GM18505 (cell line): ENCODE results near the gene HCRTR1.

Experiments
- ATAC-seq: cut with Tn5 transposase; IDR thresholded peaks from one replicate; pipeline ENCODE4 v1.9.1; 2021; ENCODE audit not compliant: unreplicated experiment
- POLR2A ChIP-seq: IDR thresholded peaks from 4 replicates; pipeline ENCODE4 v1.6.1; 2011; ENCODE audit warnings: borderline replicate concordance; ENCODE audit not compliant: insufficient read depth, insufficient read length; ENCODE audit errors: extremely low read depth

The HCRTR1 gene

DNA sequence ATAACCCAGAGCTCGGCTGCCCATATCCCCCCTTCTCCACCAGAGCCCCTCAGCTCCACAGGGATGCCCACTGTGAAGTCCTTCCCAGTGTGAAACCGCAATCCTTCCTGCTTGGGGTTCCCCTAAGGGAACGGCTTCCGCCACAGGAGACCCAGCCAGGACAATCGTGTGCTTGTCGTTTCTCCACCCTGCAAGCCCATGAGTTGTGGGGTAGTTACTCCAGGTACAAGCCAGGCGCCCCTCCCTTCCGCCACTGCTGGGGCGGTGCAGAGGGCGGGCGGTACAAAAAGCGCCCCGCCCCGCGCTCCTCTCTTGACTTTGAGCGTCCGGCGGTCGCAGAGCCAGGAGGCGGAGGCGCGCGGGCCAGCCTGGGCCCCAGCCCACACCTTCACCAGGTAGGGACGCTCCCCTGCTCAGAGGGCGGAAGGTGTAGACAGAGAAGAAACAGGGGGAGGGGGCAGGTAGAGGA is 41.3 kb upstream of the HCRTR1 start, which contains the start of gene TINAGL1:
TINAGL1 (plus strand) TSS at position 315 of the 469 bp plus-strand sequence. CDS start 634 bp downstream, outside the sequence.
- no peak for ATAC-seq
- TF ChIP-seq POLR2A = no peak

DNA sequence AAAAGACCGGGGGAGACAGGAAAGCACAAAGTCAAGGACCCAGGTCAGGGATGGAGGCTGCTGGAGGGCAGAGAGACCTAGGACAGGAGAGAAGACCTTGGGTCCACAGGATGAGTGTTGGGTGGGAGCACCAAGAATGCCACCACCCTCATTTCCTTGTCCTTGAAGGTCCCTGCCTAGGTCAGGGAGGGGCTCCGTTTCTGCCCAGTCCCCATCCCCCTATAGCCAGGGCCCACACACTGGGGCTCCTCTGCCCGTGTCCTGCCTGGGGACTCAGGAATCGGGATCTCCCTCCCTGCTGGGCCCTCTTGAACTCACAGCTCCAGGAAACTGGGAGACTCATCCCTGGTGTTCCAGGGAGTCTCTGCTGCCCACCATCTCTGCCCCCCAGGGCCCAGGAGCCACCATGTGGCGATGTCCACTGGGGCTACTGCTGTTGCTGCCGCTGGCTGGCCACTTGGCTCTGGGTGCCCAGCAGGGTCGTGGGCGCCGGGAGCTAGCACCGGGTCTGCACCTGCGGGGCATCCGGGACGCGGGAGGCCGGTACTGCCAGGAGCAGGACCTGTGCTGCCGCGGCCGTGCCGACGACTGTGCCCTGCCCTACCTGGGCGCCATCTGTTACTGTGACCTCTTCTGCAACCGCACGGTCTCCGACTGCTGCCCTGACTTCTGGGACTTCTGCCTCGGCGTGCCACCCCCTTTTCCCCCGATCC is 40.6 kb upstream of the HCRTR1 start:
- ATAC-seq = no peak

DNA sequence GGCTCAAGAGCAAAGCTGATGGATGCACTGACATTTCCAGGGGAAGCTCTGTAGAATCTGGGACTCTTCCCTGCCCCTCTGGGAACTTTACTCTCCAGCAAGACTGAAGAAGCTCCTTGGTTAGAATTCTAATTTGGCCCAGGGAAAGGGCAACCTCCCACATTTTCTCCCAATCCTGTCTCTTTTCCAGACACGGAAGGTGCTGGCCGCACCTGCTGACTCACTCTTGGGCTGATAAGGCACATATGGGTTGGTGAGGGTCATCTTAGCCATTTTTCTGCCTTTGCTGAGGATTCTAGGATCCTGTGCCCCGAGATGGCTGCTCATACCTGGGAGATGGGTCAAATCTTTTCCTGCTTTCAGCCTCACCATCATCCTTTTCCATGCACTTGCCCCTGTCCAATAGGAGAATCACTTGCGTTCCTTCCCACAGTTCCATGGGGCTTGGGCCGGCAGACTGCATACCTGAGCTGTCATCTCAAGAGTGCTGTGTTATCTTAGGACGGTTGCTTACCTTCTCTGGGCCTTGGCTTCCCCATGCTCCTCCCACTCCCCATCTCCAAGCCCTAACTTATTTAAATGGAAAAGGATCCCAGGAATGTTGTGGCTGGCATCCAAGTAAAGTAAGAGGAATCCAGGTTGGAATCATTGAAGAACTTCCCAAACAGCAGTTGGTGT is 39.8 kb upstream of the HCRTR1 start:
- no peak for ATAC-seq
- TF ChIP-seq POLR2A = no peak

More for the DNA sequence above, 40.6 kb upstream of the HCRTR1 start:
- TF ChIP-seq POLR2A = no peak

DNA sequence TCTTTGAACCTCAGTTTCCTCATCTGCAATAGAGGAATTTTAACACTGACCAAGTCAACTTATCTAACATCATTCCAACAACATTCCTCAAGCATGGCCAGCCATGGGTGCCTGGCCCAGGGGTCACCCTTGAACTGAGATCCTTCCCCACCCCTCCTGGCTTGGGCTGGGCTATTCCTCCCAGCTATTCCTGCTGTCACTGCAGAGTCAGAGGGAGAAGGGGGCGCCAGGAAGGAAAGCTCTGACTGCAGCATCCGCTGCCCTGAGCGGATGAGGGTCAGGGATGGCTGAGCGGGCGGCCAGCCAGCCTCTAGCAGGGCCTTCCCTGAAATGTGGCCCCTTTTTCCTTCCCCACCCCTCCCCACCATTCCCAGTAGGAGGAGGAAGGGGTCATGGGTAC is 38.1 kb upstream of the HCRTR1 start:
- ATAC-seq = no peak
- TF ChIP-seq POLR2A = no peak

DNA sequence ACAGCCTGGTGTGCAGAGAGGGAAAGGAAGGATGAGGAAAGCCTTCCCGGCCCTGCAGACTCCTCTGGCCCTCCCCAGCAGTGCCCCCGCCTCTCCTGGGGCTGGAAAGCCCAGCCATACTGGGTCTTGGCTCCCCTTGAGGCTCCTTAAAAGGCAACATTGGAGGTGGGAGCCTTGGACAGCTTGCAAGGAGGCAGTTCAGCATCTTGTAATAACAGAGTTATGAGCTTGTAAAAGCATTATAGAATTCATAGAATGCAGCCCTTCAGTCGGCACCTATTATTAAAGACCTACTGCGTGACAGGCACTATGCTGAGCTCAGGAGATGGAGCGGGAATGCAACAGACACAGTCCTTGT is 37.0 kb upstream of the HCRTR1 start:
- no peak for ATAC-seq
- no peak for TF ChIP-seq POLR2A

DNA sequence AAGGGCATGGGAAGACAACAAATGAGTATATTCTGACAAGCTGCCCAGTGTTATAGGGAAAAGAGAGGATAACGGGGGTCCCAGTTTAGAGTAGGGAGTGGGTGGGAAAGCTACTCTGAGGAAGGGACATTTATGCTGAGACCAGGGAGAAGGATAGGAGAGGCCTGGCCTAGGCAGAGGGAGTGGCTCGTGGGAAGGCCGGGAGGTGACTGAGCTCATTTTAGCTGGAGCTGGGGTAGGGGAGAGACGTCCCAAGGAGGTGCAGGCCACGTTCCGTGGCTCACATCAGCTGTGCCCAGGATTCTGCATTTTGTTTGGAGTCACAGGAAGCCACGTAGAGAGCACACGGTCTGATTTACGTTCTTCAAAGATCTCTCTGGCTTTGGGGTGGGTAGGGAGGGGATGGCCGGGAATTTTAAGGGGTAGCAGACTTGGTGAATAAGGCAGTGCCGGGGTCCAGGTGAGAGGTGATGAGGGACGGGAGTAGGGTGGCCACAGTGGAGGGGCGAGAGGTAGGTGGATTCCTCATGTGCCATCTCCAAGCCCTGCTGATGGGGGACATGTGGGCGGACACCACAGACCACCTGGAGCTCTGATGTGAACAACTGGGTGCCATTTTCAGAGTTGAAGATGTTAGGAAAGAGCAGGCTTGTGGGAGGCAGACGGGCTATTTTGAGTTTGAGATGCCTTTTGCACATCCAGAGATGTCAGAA is 36.4 kb upstream of the HCRTR1 start:
- no peak for ATAC-seq
- TF ChIP-seq POLR2A = no peak

DNA sequence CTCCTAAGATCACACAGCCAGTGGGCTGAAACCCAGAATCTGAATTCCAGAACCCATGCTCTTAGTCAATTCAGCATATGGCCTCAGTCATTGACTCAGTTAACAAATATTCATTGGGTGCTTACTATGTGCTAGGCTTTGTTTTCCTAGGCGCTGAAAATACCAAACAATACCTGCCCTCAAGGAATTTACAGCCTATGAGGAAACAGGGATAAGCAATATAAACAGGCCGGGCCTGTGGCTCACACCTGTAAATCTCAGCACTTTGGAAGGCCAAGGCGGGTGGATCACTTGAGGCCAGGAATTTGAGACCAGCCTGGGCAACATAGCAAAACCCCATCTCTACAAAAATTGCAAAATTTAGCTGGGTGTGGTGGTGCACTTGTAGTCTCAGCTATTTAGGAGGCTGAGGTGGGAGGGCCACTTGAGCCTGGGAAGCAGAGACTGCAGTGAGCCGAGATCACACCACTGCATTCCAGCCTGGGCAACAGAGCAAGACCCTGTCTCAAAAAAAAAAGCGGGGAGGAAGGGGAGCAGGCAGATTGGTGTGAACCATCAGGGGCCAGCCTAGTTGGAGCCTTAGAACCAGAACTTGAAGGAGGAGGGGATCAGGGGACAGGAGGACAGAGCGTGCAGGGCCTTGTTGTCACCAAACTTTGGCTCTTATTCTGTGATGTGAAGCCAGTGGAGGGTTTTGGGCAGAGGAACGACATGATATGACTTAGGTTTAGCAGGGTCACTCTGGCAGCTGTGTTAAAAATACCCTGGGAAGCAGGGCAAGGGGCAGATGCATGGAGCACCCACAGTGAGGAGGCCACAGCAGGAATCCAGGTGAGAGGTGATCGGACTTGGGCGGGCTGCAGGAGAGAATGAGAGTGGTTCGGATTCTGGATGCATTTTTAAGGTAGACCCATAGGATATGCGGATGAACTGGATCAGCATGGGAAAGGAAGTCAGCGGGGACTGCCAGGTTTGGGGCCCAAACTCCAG is 35.4 kb upstream of the HCRTR1 start:
- no peak for ATAC-seq
- TF ChIP-seq POLR2A = no peak

DNA sequence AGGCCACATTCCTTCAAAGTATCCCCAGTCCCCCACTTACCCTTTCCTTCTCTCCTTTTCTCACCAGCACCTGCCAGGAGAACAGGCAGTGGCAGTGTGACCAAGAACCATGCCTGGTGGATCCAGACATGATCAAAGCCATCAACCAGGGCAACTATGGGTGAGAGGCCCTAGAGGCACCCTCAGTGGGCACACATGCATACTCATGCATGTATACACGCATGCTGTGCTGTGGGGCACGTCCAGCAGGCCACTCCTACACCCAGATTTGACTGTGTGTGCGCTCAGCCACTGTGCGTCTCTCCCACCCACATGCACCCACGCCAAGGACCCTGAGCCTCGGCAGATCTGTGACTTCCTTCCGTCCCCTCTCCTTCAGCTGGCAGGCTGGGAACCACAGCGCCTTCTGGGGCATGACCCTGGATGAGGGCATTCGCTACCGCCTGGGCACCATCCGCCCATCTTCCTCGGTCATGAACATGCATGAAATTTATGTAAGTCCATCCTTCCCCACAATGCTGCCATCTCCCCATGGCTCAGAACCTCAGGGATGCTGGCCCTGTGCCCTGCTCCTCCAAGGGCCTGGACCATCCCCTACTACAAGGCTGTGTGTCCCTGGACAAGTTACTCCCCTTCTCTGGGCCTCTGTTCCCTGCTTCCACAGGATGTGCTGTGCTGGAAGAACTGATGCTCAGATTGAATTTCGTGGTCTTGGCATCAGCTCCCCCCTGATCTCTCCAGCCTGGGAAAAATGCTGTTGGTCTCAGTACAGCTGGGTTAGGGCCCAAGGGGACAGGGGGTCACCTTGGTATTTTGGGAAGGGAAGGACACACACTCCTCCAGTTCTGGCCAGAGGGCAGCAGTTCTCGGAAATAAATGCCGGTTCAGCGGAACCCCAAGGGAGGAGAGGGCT is 34.2 kb upstream of the HCRTR1 start:
- no peak for TF ChIP-seq POLR2A
- no peak for ATAC-seq

DNA sequence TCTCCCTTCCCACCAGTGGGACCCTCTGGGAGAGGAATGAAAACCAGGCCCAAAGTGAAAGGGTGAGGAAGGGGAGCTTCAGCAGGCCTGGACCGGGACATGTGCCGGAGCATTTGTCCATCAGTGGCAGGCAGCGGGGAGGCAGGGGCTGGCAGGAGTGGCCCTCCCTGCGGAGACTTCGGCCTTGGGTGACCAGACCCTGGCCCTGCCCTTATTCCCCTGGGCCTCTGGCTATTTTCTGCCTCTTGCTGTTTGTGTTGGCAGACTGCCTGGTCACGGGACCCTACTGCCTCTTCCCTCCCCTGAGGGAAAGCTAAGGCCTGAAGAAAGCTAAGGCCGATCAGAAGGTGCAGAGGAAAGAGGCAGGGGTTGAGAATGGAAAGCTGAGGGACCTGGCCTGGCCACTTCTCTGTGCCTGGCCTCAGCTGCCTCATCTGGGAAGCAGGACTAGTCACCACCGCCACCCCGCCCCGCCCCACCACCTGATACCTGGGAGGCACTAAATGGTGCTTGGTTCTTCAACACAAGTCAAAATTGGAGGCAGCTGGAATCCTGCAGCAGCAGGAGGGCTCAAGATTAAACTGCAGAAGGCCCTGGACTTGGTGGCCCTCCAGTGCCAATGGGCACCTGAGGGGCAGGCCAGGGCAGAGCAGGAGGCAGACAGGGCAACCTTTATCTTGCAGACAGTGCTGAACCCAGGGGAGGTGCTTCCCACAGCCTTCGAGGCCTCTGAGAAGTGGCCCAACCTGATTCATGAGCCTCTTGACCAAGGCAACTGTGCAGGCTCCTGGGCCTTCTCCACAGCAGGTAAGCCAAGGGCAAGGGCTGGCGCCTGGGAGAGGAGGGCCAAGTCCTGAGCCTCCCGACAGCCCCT is 33.3 kb upstream of the HCRTR1 start:
- no peak for TF ChIP-seq POLR2A
- no peak for ATAC-seq

DNA sequence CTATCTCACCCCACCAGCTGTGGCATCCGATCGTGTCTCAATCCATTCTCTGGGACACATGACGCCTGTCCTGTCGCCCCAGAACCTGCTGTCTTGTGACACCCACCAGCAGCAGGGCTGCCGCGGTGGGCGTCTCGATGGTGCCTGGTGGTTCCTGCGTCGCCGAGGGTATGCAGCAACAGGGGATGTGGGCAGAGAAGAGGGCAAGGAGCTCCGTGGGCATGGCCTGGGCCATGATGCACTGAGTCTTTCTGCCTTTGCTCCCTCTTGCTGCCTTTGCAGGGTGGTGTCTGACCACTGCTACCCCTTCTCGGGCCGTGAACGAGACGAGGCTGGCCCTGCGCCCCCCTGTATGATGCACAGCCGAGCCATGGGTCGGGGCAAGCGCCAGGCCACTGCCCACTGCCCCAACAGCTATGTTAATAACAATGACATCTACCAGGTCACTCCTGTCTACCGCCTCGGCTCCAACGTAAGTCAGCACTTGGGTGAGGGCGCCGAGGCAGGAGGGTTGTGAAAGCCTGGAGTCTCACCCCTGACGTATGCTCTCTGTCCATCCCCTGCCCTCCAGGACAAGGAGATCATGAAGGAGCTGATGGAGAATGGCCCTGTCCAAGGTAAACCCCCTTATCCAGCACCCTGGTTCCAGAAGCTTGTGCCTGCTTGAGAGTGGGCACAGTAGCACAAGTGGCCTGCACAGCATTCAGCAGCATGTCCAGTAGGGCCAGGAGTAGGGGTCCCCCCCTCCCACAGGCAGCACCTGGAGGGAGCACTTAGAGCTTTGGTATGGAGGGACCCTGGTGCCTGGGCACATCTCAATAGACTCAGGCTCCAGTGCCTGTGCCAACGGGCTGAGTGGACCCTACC is 32.4 kb upstream of the HCRTR1 start:
- TF ChIP-seq POLR2A = no peak
- ATAC-seq = no peak
